IMR-90 (cell line): ENCODE data around the gene DNAH9. TPM values are rescaled to one million over a fixed set of nuclear protein-coding genes. Genes with fewer than 3 reads are reported as not detected.

Experiments
- ATAC-seq: fragments of 200-7000 bp; cut with Tn5 transposase; 2 replicates; pipeline ENCODE4 v1.9.1; 2020; ENCODE audit warnings: low read depth, mild to moderate bottlenecking, moderate library complexity
- BruUV-seq: library from RNA; stranded (reverse); fragments of 400-500 nt; replicated peaks from 2 replicates; lab custom pipeline; 2021; lab: Mats Ljungman, UMichigan
- CTCF ChIA-PET: fragments of 300-600 bp; formaldehyde crosslinking; extraction: SDS; loops from one replicate; lab custom pipeline; 2021; ENCODE audit warnings: antibody characterized with exemption; lab: Yijun Ruan, JAX
- POLR2A ChIA-PET: fragments of 300-600 bp; sonication (Branson Sonifier 250); formaldehyde crosslinking; loops from one replicate; lab custom pipeline; 2022; ENCODE audit warnings: antibody characterized with exemption; ENCODE audit not compliant: unreplicated experiment; lab: Charles Lee
- DNase-seq: peaks from one replicate; pipeline ENCODE4 v3.0.0; 2013
- H2AFZ ChIP-seq: replicated peaks from 2 replicates; pipeline ENCODE3; 2013; ENCODE audit warnings: low read length, mild to moderate bottlenecking; ENCODE audit not compliant: poor library complexity
- H2AK5ac ChIP-seq: 2 replicates; pipeline ENCODE4 v1.6.1; 2013; ENCODE audit warnings: low read depth, low read length, inconsistent platforms
- H2AK9ac ChIP-seq: replicated peaks from 2 replicates; pipeline ENCODE3; 2013; ENCODE audit warnings: mild to moderate bottlenecking, low read depth, low read length, moderate library complexity; ENCODE audit not compliant: poor library complexity
- H2BK120ac ChIP-seq: 2 replicates; pipeline ENCODE4 v1.6.1; 2013; ENCODE audit warnings: low read depth, low read length, inconsistent platforms
- H2BK15ac ChIP-seq: 3 replicates; pipeline ENCODE4 v1.6.1; 2013; ENCODE audit warnings: low read depth, low read length, inconsistent platforms
- H2BK20ac ChIP-seq: 2 replicates; pipeline ENCODE4 v1.6.1; 2013; ENCODE audit warnings: low read depth, mild to moderate bottlenecking, inconsistent platforms, low read length, moderate library complexity
- H2BK5ac ChIP-seq: 2 replicates; pipeline ENCODE4 v1.6.1; 2013; ENCODE audit warnings: mild to moderate bottlenecking, low read depth, low read length, inconsistent platforms; ENCODE audit not compliant: poor library complexity, severe bottlenecking
- H3K14ac ChIP-seq: replicated peaks from 2 replicates; pipeline ENCODE4 v1.6.1; 2013; ENCODE audit warnings: low read depth, low read length, inconsistent platforms
- H3K18ac ChIP-seq: 2 replicates; pipeline ENCODE4 v1.6.1; 2013; ENCODE audit warnings: low read depth, low read length, control low read depth
- H3K23ac ChIP-seq: 2 replicates; pipeline ENCODE4 v1.6.1; 2013; ENCODE audit warnings: low read depth, low read length, inconsistent platforms
- H3K27ac ChIP-seq: 2 replicates; pipeline ENCODE4 v1.5.1; 2013; ENCODE audit warnings: mild to moderate bottlenecking, control low read depth, low read length; ENCODE audit not compliant: insufficient read depth
- H3K27me3 ChIP-seq: 2 replicates; pipeline ENCODE4 v1.6.1; 2013; ENCODE audit warnings: low read length; ENCODE audit not compliant: control insufficient read depth, insufficient read depth
- H3K36me3 ChIP-seq: 2 replicates; pipeline ENCODE4 v1.6.1; 2013; ENCODE audit warnings: low read length, mixed read lengths; ENCODE audit not compliant: control insufficient read depth, insufficient read depth
- H3K4ac ChIP-seq: 2 replicates; pipeline ENCODE4 v1.6.1; 2013; ENCODE audit warnings: low read depth, low read length, inconsistent platforms
- H3K4me1 ChIP-seq: 2 replicates; pipeline ENCODE4 v1.6.1; 2013; ENCODE audit warnings: low read length, mixed read lengths; ENCODE audit not compliant: control insufficient read depth, insufficient read depth
- H3K4me2 ChIP-seq: 2 replicates; pipeline ENCODE4 v1.6.1; 2013; ENCODE audit warnings: low read depth, mild to moderate bottlenecking, control low read depth, low read length, moderate library complexity
- H3K4me3 ChIP-seq: 2 replicates; pipeline ENCODE4 v1.5.1; 2013; ENCODE audit warnings: low read depth, mild to moderate bottlenecking, control low read depth, low read length, moderate library complexity; ENCODE audit not compliant: insufficient read depth
- H3K56ac ChIP-seq: 2 replicates; pipeline ENCODE4 v1.6.1; 2013; ENCODE audit warnings: low read length, inconsistent platforms; ENCODE audit not compliant: insufficient read depth; ENCODE audit errors: extremely low read depth
- H3K79me1 ChIP-seq, 2 experiments: 2 replicates each; pipeline ENCODE4 v1.6.1; 2013; ENCODE audit warnings: low read length in 2 of 2, inconsistent platforms in 1 of 2, low read depth in 1 of 2
- H3K9ac ChIP-seq: 2 replicates; pipeline ENCODE4 v1.6.1; 2013; ENCODE audit warnings: low read depth, low read length, control low read depth
- H3K9me1 ChIP-seq: 2 replicates; pipeline ENCODE4 v1.6.1; 2013; ENCODE audit warnings: low read length, inconsistent platforms; ENCODE audit not compliant: insufficient read depth
- H3K9me3 ChIP-seq: 2 replicates; pipeline ENCODE4 v1.6.1; 2013; ENCODE audit warnings: low read length; ENCODE audit not compliant: control insufficient read depth, insufficient read depth
- H4K20me1 ChIP-seq: 2 replicates; pipeline ENCODE4 v1.6.1; 2013; ENCODE audit warnings: low read length, inconsistent platforms; ENCODE audit not compliant: insufficient read depth
- H4K5ac ChIP-seq: 2 replicates; pipeline ENCODE4 v1.6.1; 2013; ENCODE audit warnings: mild to moderate bottlenecking, low read depth, low read length, control low read depth
- H4K8ac ChIP-seq, 2 experiments: 2 replicates each; pipeline ENCODE4 v1.6.1; 2013; ENCODE audit warnings: low read depth in 2 of 2, low read length in 2 of 2, control low read depth in 1 of 2, inconsistent platforms in 1 of 2
- H4K91ac ChIP-seq: 2 replicates; pipeline ENCODE4 v1.6.1; 2013; ENCODE audit warnings: low read depth, low read length, inconsistent platforms; ENCODE audit not compliant: insufficient read depth
- BHLHE40 ChIP-seq: fragments of 150-350 bp; IDR thresholded peaks from 2 replicates; pipeline ENCODE4 v1.6.1; 2016; ENCODE audit warnings: mild to moderate bottlenecking, low read depth, low read length
- CEBPB ChIP-seq: IDR thresholded peaks from 2 replicates; pipeline ENCODE4 v1.6.1; 2012; ENCODE audit warnings: low read depth, low read length, improper control_type of control experiment
- CHD1 ChIP-seq: IDR thresholded peaks from 2 replicates; pipeline ENCODE4 v1.6.1; 2012; ENCODE audit warnings: low read depth, low read length, improper control_type of control experiment
- FOS ChIP-seq: fragments of 150-350 bp; IDR thresholded peaks from 2 replicates; pipeline ENCODE4 v1.6.1; 2016; ENCODE audit warnings: low read depth, low read length
- MAZ ChIP-seq: IDR thresholded peaks from 2 replicates; pipeline ENCODE4 v1.6.1; 2012; ENCODE audit warnings: low read depth, mild to moderate bottlenecking, low read length, improper control_type of control experiment, moderate library complexity, borderline replicate concordance
- POLR2A ChIP-seq: IDR thresholded peaks from 2 replicates; pipeline ENCODE4 v1.6.1; 2012; ENCODE audit warnings: mild to moderate bottlenecking, low read depth, low read length
- RAD21 ChIP-seq: IDR thresholded peaks from 2 replicates; pipeline ENCODE4 v1.6.1; 2012; ENCODE audit warnings: low read length, improper control_type of control experiment
- RCOR1 ChIP-seq: IDR thresholded peaks from 2 replicates; pipeline ENCODE4 v1.6.1; 2012; ENCODE audit warnings: mild to moderate bottlenecking, low read length, improper control_type of control experiment; ENCODE audit not compliant: insufficient replicate concordance
- RFX5 ChIP-seq: IDR thresholded peaks from 2 replicates; pipeline ENCODE4 v1.8.0; 2012; ENCODE audit warnings: low read depth, mild to moderate bottlenecking, low read length, moderate library complexity
- SMC3 ChIP-seq: fragments of 150-350 bp; IDR thresholded peaks from 2 replicates; pipeline ENCODE4 v1.6.1; 2016; ENCODE audit warnings: low read depth, mild to moderate bottlenecking, antibody characterized with exemption, low read length, moderate library complexity
- WGBS, 2 experiments: methylation state at CpG; one replicate each; pipeline versions ENCODE4 v1.1.5 to v1.1.7; 2013; ENCODE audit warnings: missing lambda C conversion rate in 2 of 2; ENCODE audit not compliant: insufficient read length in 1 of 2; ENCODE audit errors: extremely low coverage in 2 of 2; 5-methylcytosine and 5-hydroxymethylcytosine counted together
- dilution Hi-C: fragments of 300-500 bp; cut with HindIII; formaldehyde crosslinking; loops from one replicate; pipeline ENCODE4 v1.14.3; 2018; ENCODE audit warnings: low sequenced_read_pairs; ENCODE audit not compliant: unreplicated experiment
- in situ Hi-C: fragments of 300-500 bp; cut with MboI; formaldehyde crosslinking; loops from 3 replicates; pipeline ENCODE4 v1.14.3; 2019; ENCODE audit warnings: low sequenced_read_pairs, inconsistent platforms, mixed read lengths
- intact Hi-C: fragments of 100-400 bp; cut with micrococcal nuclease; formaldehyde crosslinking; loops from 2 replicates; pipeline ENCODE4 v1.10.0; 2022
- polyA plus RNA-seq, 3 experiments: library from polyadenylated mRNA; depleted of rRNA; stranded (reverse); fragments of >200 nt; gene quantifications; 2 replicates each; pipeline ENCODE4 v1.2.3, GENCODE V29; 2012; ENCODE audit warnings: low replicate concordance in 1 of 3
- total RNA-seq: library from RNA; depleted of rRNA; stranded (reverse); fragments of >200 nt; gene quantifications from 2 replicates; pipeline ENCODE4 v1.2.3, GENCODE V29; 2012
- TF ChIP-seq, protein P1 (sequence below): fragments of 150-350 bp; IDR thresholded peaks from 2 replicates; pipeline ENCODE4 v1.6.1; 2017; ENCODE audit warnings: mild to moderate bottlenecking, antibody characterized with exemption, low read length, low read depth
- TF ChIP-seq, protein P2 (sequence below): fragments of 150-350 bp; IDR thresholded peaks from 2 replicates; pipeline ENCODE4 v1.6.1; 2016; ENCODE audit warnings: low read depth, mild to moderate bottlenecking, low read length, moderate library complexity, borderline replicate concordance
- TF ChIP-seq, protein P3 (sequence below): conservative IDR thresholded peaks from 2 replicates; pipeline ENCODE4 v1.5.1; 2012; ENCODE audit warnings: mild to moderate bottlenecking, low read depth, low read length, improper control_type of control experiment

Gene DNAH9
- total and polyA plus RNA-seq, 2 of the 4 experiments (the other 2 are of a cell fraction): not detected

DNA sequence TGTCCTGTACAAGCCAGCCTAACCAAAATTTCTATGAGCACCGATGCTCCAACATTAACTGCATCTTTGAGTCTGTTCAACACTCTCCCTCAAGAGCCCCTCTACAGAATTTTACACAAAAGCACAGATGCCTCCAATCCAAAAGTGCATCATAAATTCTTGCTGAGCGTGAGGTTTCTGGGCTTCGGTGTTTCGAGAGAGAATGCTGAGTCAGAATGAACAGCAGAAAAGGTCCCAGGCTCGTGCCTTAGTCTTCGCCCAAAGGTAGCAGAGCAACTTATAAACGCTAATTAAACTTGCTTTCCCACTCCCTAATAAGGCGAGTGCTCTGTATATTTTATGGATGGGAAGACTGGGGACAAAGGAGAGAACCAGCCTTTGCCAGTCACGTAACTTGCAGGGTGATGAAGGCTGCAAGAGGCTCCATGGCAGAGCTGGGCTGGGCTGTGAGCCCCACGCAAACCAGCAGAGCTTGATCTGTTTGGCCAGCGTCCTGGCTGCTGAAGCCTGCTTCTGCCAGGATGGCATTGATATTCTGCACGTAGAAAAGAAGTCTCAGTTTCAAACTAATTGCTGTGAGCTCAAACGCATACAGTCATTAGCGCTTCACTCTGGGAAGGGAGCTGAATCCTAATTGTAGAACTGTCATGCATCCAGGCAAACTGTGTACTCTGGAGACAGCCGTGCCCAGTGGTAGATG is 138.5 kb downstream of the DNAH9 start:
- H3K4me3 ChIP-seq: no peak overlapping the region
- intact Hi-C loops: no loop called here

More for the DNA sequence above, 138.5 kb downstream of the DNAH9 start:
- H2AK9ac ChIP-seq: no peak overlapping the region
- no peak overlapping the region for H2BK5ac ChIP-seq
- BruUV-seq: no TSS peak
- CTCF ChIA-PET: no interaction called here
- no peaks in the 10 kb centered on the region for H3K4me1 ChIP-seq
- in situ Hi-C loops: no loop called here
- H2BK15ac ChIP-seq: no peak overlapping the region
- H2BK20ac ChIP-seq: no peak overlapping the region
- H2AK5ac ChIP-seq: no peak overlapping the region
- TF ChIP-seq, protein P1, sequence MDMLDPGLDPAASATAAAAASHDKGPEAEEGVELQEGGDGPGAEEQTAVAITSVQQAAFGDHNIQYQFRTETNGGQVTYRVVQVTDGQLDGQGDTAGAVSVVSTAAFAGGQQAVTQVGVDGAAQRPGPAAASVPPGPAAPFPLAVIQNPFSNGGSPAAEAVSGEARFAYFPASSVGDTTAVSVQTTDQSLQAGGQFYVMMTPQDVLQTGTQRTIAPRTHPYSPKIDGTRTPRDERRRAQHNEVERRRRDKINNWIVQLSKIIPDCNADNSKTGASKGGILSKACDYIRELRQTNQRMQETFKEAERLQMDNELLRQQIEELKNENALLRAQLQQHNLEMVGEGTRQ: no peak
- no peak for TF ChIP-seq POLR2A
- no peak for TF ChIP-seq FOS
- TF ChIP-seq MAZ: no peak
- TF ChIP-seq RFX5: no peak
- TF ChIP-seq, protein P2, sequence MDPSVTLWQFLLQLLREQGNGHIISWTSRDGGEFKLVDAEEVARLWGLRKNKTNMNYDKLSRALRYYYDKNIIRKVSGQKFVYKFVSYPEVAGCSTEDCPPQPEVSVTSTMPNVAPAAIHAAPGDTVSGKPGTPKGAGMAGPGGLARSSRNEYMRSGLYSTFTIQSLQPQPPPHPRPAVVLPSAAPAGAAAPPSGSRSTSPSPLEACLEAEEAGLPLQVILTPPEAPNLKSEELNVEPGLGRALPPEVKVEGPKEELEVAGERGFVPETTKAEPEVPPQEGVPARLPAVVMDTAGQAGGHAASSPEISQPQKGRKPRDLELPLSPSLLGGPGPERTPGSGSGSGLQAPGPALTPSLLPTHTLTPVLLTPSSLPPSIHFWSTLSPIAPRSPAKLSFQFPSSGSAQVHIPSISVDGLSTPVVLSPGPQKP: no peak
- TF ChIP-seq CEBPB: no peak
- TF ChIP-seq, protein P3, sequence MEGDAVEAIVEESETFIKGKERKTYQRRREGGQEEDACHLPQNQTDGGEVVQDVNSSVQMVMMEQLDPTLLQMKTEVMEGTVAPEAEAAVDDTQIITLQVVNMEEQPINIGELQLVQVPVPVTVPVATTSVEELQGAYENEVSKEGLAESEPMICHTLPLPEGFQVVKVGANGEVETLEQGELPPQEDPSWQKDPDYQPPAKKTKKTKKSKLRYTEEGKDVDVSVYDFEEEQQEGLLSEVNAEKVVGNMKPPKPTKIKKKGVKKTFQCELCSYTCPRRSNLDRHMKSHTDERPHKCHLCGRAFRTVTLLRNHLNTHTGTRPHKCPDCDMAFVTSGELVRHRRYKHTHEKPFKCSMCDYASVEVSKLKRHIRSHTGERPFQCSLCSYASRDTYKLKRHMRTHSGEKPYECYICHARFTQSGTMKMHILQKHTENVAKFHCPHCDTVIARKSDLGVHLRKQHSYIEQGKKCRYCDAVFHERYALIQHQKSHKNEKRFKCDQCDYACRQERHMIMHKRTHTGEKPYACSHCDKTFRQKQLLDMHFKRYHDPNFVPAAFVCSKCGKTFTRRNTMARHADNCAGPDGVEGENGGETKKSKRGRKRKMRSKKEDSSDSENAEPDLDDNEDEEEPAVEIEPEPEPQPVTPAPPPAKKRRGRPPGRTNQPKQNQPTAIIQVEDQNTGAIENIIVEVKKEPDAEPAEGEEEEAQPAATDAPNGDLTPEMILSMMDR: no peak
- no peak for TF ChIP-seq SMC3
- no peak for TF ChIP-seq RAD21
- TF ChIP-seq BHLHE40: no peak
- no peak for TF ChIP-seq CHD1
- no peak for TF ChIP-seq RCOR1
- WGBS, 2 experiments: 6% methylated on average over 2 of the region's 15 CpGs; no CpG with 5 or more reads in 1 of the 2 experiments
- H3K27ac ChIP-seq: no peak overlapping the region
- no peak overlapping the region for H2AFZ ChIP-seq
- H3K23ac ChIP-seq: no peak overlapping the region
- DNase-seq: no peak
- no peaks in the 10 kb centered on the region for H3K79me1 ChIP-seq
- H2BK120ac ChIP-seq: no peak overlapping the region
- ATAC-seq: no peak
- H3K4ac ChIP-seq: no peak overlapping the region
- no peaks in the 10 kb centered on the region for H3K36me3 ChIP-seq
- POLR2A ChIA-PET: no interaction called here
- no peak overlapping the region for H3K9ac ChIP-seq
- no peak overlapping the region for H3K56ac ChIP-seq
- H4K5ac ChIP-seq: no peak overlapping the region
- H3K4me2 ChIP-seq: no peak overlapping the region
- H4K20me1 ChIP-seq: no peaks in the 10 kb centered on the region
- no peak overlapping the region for H4K8ac ChIP-seq
- no peak overlapping the region for H3K18ac ChIP-seq
- H3K27me3 ChIP-seq: no peaks in the 10 kb centered on the region
- H4K91ac ChIP-seq: no peak overlapping the region
- no peak overlapping the region for H3K14ac ChIP-seq
- dilution Hi-C loops: no loop called here
- peaks cover 45% of the 10 kb centered on the region for H3K9me3 ChIP-seq
- H3K9me1 ChIP-seq: no peaks in the 10 kb centered on the region
